Hindlimb muscle (tissue), 1 donor: ENCODE results near the gene DARS2. TPM values are rescaled to one million over a fixed set of nuclear protein-coding genes. Genes with fewer than 3 reads are reported as not detected.
"Not testable (repeated sequence)": the region's sequence is repeated elsewhere in the genome, so short reads cannot be mapped to it uniquely, and the experiment has no call there.

Experiments
- DNase-seq: peaks from one replicate; pipeline ENCODE4 v3.0.0-alpha.2; 2013
- polyA plus RNA-seq: library from polyadenylated mRNA; unstranded; fragments of 120-200 nt; gene quantifications from one replicate; pipeline ENCODE4 v1.2.1, GENCODE V29; 2013; ENCODE audit not compliant: insufficient read length

Gene DARS2
- polyA plus RNA-seq: 13.6 TPM

- DNase-seq: peak; percentile 98
These were observed at the start of gene DARS2, which contains the start of gene CENPL for GRCh38 chr1:173824315-173825081. TSS of gene DARS2 (plus strand) at chr1:173824673. CDS start at chr1:173825230, 557 bp downstream. TSS of gene CENPL (minus strand) at chr1:173824883. CDS start at chr1:173811299, 13,584 bp downstream.

GRCh38 chr1:173775578-173776226 is 48.8 kb upstream of the DARS2 start:
- no peak for DNase-seq

DNA sequence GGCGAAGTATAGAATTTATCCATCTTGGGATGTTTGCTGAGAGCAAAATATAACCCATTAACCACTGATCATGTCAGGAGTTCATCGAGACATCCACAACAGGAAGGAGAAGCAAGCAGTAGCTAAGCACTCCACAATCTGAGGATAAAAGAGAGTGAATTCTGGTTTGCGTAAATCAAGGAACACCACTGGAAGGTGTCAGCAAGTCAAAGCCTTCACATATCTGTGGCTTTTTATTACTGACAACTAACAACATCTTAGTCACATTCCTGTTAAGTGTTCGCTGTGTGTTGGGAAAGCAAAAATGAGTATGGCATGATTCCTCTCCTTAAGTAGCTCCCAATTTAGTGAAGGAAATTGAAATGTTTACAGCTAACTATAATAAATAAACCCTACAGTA is 44.5 kb upstream of the DARS2 start:
- no peak for DNase-seq

DNA sequence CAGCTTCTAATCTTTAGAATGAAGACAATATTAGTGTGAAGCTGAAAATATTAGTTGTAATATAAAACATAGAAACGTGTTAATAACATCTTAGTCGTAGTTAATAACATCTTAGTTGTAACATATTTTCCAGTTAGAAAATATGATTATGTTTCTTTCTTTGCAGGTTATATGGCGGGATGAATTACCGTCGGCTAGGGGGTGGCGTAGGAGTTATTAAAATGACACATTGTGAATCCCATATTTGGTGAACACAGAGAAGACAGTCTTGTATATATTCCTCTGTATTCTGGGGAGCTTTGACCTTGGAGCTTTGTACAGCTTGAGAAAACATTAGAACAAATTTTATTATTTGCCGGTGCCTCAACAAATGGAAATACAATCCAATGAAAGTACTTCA is 39.5 kb upstream of the DARS2 start:
- DNase-seq: no peak

DNA sequence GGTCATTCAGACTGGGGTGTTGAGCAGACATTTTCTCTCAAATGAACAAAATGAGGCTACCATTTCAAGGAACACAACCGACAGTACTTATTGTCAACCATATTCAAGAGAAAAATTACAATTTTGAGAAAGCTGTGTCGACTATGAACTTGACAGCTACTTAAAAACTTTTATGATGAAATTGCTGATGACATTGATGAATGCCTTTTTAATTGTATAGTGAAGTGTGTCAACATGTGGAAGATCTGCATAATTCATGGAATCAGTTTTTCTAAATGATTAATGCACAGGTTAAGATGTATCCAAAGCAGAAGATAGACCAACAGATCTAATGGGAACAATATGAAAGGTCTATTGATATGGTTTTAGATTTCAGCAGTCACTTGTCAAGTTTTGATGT is 34.6 kb upstream of the DARS2 start:
- DNase-seq: no peak

- DNase-seq: no peak
These were observed 26.4 kb upstream of the DARS2 start for GRCh38 chr1:173798078-173798477.

DNA sequence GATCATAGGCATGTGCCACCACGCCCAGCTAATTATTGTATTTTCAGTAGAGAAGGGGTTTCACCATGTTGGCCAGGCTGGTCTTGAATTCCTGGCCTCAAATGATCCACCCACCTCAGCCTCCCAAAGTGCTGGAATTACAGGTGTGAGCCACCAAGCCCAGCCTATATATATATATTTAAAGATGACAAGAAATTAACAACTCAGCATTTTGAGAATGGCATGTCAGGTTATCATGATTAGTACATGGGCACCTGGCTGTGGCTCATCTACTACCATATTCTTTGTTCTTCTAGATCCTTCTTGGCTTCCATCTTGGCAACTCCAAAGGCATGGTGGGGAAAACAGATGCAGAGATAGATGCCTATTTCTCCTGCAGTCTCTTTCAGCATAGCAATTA is 24.5 kb upstream of the DARS2 start:
- not testable (repeated sequence) for DNase-seq

DNA sequence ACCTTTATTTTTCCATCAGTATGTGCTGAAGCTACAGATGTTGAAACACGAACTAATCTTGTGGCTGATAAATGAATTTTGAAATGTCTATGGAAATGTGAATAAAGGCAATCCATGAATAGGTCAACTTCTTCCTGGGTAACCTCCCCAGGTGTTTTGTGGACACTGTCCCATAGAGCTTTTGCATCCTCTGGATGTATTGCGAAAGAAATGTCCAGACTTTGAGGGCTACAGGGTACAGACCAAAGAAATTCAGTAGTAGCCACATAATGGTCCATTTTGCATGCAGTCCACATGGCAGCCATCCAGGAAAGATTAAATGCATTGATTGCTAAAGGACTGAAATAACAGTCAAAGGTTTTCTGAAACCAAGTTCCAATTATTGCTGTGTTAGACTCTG is 21.5 kb upstream of the DARS2 start:
- no peak for DNase-seq

- DNase-seq: not testable (repeated sequence)
These were observed 10.8 kb upstream of the DARS2 start for GRCh38 chr1:173813654-173814053.

DNA sequence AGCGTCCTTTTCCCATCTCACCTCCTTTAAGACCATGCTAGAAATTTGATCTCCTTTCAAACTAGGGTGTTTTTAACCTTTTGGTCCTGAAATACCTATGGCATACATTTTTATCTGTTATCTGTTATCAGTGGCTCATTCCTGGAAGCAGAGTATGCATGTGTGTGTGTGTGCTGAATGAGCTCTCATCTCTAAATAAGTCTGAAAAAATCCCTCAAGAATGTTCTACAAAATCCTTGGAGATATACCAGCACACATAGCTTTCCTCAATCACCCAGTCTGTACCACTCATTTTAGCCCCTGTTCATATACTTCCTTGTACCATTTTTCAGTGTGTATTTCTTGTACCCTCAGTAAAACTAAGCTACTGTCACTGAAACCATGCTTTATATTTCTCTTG is 6.0 kb upstream of the DARS2 start:
- no peak for DNase-seq

GRCh38 chr1:173821680-173822079 is 2.8 kb upstream of the DARS2 start:
- DNase-seq: no peak

DNA sequence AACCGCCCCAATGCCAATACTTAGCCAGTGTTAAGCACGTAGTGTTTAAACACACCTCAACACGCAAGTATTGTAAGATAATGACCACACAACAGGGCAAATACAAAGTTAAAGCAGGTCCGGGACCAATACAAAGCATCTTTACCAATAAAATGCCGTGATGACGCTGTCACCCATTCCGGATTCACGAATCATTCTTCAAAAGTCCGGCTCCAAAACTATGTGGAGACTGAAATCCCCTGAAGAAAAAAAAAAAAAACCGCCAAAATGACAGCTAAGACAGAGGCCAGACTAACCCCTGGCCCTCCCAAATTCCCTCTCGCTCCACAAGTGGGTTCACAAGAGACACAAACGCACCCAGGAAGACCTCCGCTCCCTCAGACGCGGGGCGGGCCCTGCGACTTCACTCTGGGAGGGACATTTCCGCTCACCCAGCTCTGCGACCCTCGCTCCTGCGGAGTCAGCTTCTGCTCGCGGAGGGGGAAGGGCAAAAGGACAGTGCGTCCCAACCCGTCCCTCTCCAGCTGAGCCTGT is 625 bp upstream of the DARS2 start:
- no peak for DNase-seq

DNA sequence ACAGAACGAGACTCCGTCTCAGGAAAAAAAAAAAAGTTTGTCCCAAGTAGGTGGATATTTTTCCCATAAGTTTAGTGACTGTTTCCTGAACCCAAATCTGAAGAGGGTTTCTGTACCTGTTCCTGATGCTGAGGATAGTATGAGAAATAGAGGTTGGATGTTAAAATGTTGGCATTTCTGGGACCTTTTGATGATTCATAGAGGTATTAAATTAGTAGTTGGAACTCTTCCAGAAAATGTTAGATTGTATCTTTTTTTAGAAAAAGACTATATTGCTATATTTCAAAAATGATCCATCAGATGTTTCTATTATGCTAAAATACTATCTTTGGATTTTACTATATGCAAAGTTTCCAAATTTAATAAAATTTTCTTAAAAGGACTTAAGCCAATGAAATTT is 3.1 kb downstream of the DARS2 start:
- DNase-seq: no peak

- no peak for DNase-seq
These were observed 8.3 kb downstream of the DARS2 start for GRCh38 chr1:173832748-173833147.

- no peak for DNase-seq
These were observed 27.6 kb downstream of the DARS2 start for GRCh38 chr1:173852105-173852504.

- DNase-seq: no peak
These were observed 28.6 kb downstream of the DARS2 start for GRCh38 chr1:173853074-173853473.

GRCh38 chr1:173856014-173856413 is 31.5 kb downstream of the DARS2 start:
- no peak for DNase-seq

GRCh38 chr1:173856903-173857302 is 32.4 kb downstream of the DARS2 start:
- no peak for DNase-seq

DNA sequence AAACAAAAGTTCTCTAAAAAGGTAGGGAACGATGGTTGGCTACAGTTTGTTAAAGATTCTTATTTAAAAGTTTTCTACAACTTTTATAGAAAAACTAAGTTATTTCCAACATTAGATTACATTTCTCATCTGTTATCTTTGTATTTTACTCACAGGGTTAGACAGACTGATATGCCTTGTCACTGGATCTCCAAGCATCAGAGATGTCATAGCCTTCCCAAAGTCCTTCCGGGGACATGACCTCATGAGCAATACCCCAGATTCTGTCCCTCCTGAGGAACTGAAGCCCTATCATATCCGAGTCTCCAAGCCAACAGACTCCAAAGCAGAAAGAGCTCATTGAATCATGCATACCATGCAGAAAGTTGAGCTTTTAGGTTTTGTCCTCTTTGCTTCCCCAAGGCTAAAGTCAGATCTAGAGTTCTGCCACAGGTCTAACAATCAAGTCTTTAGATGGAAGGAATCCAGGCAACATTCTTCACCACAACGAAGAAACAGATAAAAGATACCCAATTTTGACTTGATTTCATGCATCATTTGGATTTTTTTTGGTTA is 33.0 kb downstream of the DARS2 start:
- DNase-seq: no peak

DNA sequence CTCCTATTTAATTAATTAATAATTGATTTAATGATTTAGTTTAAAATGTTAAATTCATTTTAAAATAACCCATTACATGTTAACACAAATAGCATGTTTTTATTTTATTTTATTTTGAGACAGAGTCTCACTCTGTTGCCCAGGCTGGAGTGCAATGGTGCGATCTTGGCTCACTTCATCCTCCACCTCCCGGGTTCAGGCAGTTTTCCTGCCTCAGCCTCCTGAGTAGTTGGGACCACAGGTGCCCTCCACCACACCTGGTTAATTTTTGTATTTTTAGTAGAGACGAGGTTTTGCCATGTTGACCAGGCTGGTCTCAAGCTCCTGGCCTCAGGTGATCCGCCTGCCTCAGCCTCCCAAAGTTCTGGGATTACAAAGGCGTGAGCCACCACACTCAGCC is 35.1 kb downstream of the DARS2 start:
- not testable (repeated sequence) for DNase-seq

DNA sequence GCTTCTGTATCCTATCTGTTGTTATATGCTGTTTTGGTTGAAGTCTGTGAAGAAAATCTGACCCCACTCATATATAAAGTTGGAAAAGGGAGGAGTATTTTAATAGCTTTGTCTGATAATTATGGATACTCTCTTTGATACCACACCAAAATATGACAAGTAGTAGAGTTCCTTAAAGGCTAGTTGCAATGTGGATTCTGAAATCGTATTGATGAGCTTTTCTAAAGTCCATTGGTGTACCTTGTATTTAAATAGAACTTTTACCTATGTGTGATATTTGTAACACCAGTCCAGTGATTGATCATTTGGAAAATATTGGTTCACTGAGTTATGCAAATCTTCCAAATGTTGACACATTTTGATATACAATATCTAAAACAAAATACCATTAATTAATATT is 35.6 kb downstream of the DARS2 start:
- DNase-seq: no peak

DNA sequence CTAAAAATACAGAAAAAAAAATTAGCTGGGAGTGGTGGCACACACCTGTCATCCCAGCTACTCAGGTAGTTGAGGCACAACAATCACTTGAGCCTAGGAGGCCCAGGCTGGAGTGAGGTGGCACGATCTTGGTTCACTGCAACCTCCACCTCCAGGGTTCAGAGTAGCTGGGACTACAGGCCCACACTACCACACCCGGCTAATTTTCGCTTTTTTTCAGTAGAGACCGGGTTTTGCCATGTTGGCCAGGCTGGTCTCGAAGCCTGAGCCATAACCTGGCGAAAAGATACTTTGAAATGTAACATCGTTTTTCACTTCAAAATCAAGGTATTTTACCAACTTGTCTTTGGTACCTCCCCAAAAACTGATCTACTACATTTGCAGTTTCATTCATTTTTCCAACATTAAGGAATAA is 37.3 kb downstream of the DARS2 start:
- no peak for DNase-seq

DNA sequence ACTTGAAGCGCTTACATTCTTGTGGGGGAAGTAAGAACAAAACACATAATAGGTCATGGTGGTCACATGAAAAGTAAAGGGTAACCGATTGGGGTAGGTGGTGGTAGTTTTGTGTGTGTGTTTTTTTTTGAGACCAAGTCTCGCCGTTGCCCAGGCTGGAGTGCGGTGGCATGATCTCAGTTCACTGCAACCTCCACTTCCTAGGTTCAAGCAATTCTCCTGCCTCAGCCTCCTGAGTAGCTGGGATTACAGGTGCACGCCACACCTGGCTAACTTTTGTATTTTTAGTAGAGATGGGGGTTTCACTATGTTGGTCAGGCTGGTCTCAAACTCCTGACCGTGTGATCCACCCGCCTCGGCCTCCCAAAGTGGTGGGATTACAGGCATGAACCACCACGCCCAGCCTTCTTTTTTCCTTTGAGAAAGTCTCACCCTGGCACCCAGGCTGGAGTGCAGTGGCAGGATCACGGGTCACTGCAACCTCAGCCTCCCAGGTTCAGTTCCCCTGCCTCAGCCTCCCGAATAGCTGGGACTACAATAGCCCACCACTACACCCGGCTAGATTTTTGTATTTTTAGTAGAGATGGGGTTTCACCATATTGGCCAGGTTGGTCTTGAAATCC is 37.8 kb downstream of the DARS2 start:
- DNase-seq: not testable (repeated sequence)
